HEK293 (cell line): ENCODE measurements around the gene MAP3K20.

Experiments
- BCL11B ChIP-seq: fragments of 450-650 bp; formaldehyde crosslinking; IDR thresholded peaks from 2 replicates; pipeline ENCODE4 v1.5.1; 2016; ENCODE audit warnings: low read depth, missing biosample characterization, missing genetic modification characterization
- IKZF3 ChIP-seq: fragments of 450-650 bp; IDR thresholded peaks from 2 replicates; pipeline ENCODE4 v1.5.0; 2018; ENCODE audit warnings: missing biosample characterization, mild to moderate bottlenecking, missing genetic modification characterization, moderate library complexity
- KLF10 ChIP-seq: fragments of 450-650 bp; IDR thresholded peaks from 2 replicates; pipeline ENCODE4 v1.5.1; 2018; ENCODE audit warnings: missing biosample characterization, mild to moderate bottlenecking, missing genetic modification characterization
- KLF8 ChIP-seq: fragments of 450-650 bp; formaldehyde crosslinking; IDR thresholded peaks from 2 replicates; pipeline ENCODE4 v1.5.1; 2016; ENCODE audit warnings: missing biosample characterization, missing genetic modification characterization
- MYNN ChIP-seq: fragments of 450-650 bp; formaldehyde crosslinking; IDR thresholded peaks from 2 replicates; pipeline ENCODE4 v1.5.1; 2016; ENCODE audit warnings: missing biosample characterization, missing genetic modification characterization, borderline replicate concordance
- REPIN1 ChIP-seq: fragments of 450-650 bp; formaldehyde crosslinking; IDR thresholded peaks from 2 replicates; pipeline ENCODE4 v1.5.1; 2017; ENCODE audit warnings: missing biosample characterization, missing genetic modification characterization, low read depth
- SCRT2 ChIP-seq: fragments of 450-650 bp; formaldehyde crosslinking; IDR thresholded peaks from 2 replicates; pipeline ENCODE4 v1.5.1; 2016; ENCODE audit warnings: missing biosample characterization, missing genetic modification characterization
- SP7 ChIP-seq: fragments of 450-650 bp; formaldehyde crosslinking; IDR thresholded peaks from 2 replicates; pipeline ENCODE4 v1.5.1; 2016; ENCODE audit warnings: missing biosample characterization, missing genetic modification characterization
- ZBTB21 ChIP-seq: fragments of 450-650 bp; formaldehyde crosslinking; IDR thresholded peaks from 2 replicates; pipeline ENCODE4 v1.5.1; 2017; ENCODE audit warnings: missing biosample characterization, missing genetic modification characterization
- ZNF121 ChIP-seq: fragments of 450-650 bp; formaldehyde crosslinking; IDR thresholded peaks from 2 replicates; pipeline ENCODE4 v1.5.1; 2016; ENCODE audit warnings: missing biosample characterization, missing genetic modification characterization
- ZNF132 ChIP-seq: fragments of 450-650 bp; formaldehyde crosslinking; IDR thresholded peaks from 2 replicates; pipeline ENCODE4 v1.5.1; 2017; ENCODE audit warnings: missing biosample characterization, missing genetic modification characterization, borderline replicate concordance
- ZNF138 ChIP-seq: fragments of 450-650 bp; formaldehyde crosslinking; IDR thresholded peaks from 2 replicates; pipeline ENCODE4 v1.5.1; 2016; ENCODE audit warnings: missing biosample characterization, missing genetic modification characterization, borderline replicate concordance
- ZNF2 ChIP-seq: fragments of 450-650 bp; formaldehyde crosslinking; IDR thresholded peaks from 2 replicates; pipeline ENCODE4 v1.5.1; 2016; ENCODE audit warnings: missing biosample characterization, missing genetic modification characterization
- ZNF202 ChIP-seq: fragments of 450-650 bp; formaldehyde crosslinking; IDR thresholded peaks from 2 replicates; pipeline ENCODE4 v1.5.1; 2016; ENCODE audit warnings: missing biosample characterization, missing genetic modification characterization, borderline replicate concordance
- ZNF239 ChIP-seq: fragments of 450-650 bp; formaldehyde crosslinking; IDR thresholded peaks from 2 replicates; pipeline ENCODE4 v1.5.1; 2016; ENCODE audit warnings: missing biosample characterization, missing genetic modification characterization
- ZNF274 ChIP-seq, 2 experiments: fragments of 200-500 bp in 1 of 2; fragments of 450-650 bp in 1 of 2; sonication (Bioruptor generic) in 1 of 2; formaldehyde crosslinking in 1 of 2; IDR thresholded peaks; 2 replicates each; pipeline versions ENCODE4 v1.5.1 to v1.6.1; 2014 to 2016; ENCODE audit warnings: borderline replicate concordance in 1 of 2, inconsistent platforms in 1 of 2, low read length in 1 of 2, missing biosample characterization in 1 of 2, missing genetic modification characterization in 1 of 2
- ZNF324 ChIP-seq: fragments of 450-650 bp; formaldehyde crosslinking; IDR thresholded peaks from 2 replicates; pipeline ENCODE4 v1.5.1; 2016; ENCODE audit warnings: missing biosample characterization, missing genetic modification characterization
- ZNF341 ChIP-seq: fragments of 450-650 bp; formaldehyde crosslinking; IDR thresholded peaks from 2 replicates; pipeline ENCODE4; 2016; ENCODE audit warnings: low read depth, missing biosample characterization, missing genetic modification characterization
- ZNF350 ChIP-seq: fragments of 450-650 bp; formaldehyde crosslinking; IDR thresholded peaks from 2 replicates; pipeline ENCODE4 v1.5.0; 2017; ENCODE audit warnings: missing biosample characterization, mild to moderate bottlenecking, missing genetic modification characterization
- ZNF544 ChIP-seq: fragments of 450-650 bp; formaldehyde crosslinking; IDR thresholded peaks from 2 replicates; pipeline ENCODE4 v1.5.0; 2017; ENCODE audit warnings: missing biosample characterization, missing genetic modification characterization
- ZNF560 ChIP-seq: fragments of 450-650 bp; formaldehyde crosslinking; IDR thresholded peaks from 2 replicates; pipeline ENCODE4 v1.5.1; 2017; ENCODE audit warnings: missing biosample characterization, missing genetic modification characterization, borderline replicate concordance
- ZNF571 ChIP-seq: fragments of 450-650 bp; formaldehyde crosslinking; IDR thresholded peaks from 2 replicates; pipeline ENCODE4 v1.5.0; 2017; ENCODE audit warnings: missing biosample characterization, missing genetic modification characterization
- ZNF585B ChIP-seq: fragments of 450-650 bp; formaldehyde crosslinking; IDR thresholded peaks from 2 replicates; pipeline ENCODE4 v1.5.1; 2016; ENCODE audit warnings: missing biosample characterization, missing genetic modification characterization
- ZNF596 ChIP-seq: fragments of 450-650 bp; IDR thresholded peaks from 2 replicates; pipeline ENCODE4 v1.5.0; 2018; ENCODE audit warnings: missing biosample characterization, mild to moderate bottlenecking, missing genetic modification characterization, moderate library complexity
- ZNF664 ChIP-seq: fragments of 450-650 bp; formaldehyde crosslinking; IDR thresholded peaks from 2 replicates; pipeline ENCODE4 v1.5.1; 2016; ENCODE audit warnings: missing biosample characterization, missing genetic modification characterization
- ZNF670 ChIP-seq: fragments of 450-650 bp; formaldehyde crosslinking; IDR thresholded peaks from 2 replicates; pipeline ENCODE4 v1.5.1; 2016; ENCODE audit warnings: missing biosample characterization, missing genetic modification characterization, low read depth
- ZNF677 ChIP-seq: fragments of 450-650 bp; IDR thresholded peaks from 2 replicates; pipeline ENCODE4 v1.5.0; 2018; ENCODE audit warnings: missing biosample characterization, mild to moderate bottlenecking, missing genetic modification characterization, moderate library complexity
- TF ChIP-seq, protein P1 (sequence below): fragments of 450-650 bp; formaldehyde crosslinking; IDR thresholded peaks from 2 replicates; pipeline ENCODE4 v1.5.1; 2016; ENCODE audit warnings: missing biosample characterization, missing genetic modification characterization
- TF ChIP-seq, protein P2 (sequence below): fragments of 450-650 bp; formaldehyde crosslinking; IDR thresholded peaks from 2 replicates; pipeline ENCODE4 v1.5.1; 2017; ENCODE audit warnings: missing biosample characterization, missing genetic modification characterization
- TF ChIP-seq, protein P3 (sequence below): fragments of 450-650 bp; formaldehyde crosslinking; IDR thresholded peaks from 2 replicates; pipeline ENCODE4 v1.5.1; 2016; ENCODE audit warnings: missing biosample characterization, missing genetic modification characterization
- TF ChIP-seq, protein P4 (sequence below): fragments of 450-650 bp; formaldehyde crosslinking; IDR thresholded peaks from 2 replicates; pipeline ENCODE4 v1.5.1; 2016; ENCODE audit warnings: missing biosample characterization, missing genetic modification characterization
- TF ChIP-seq, protein P5 (sequence below): IDR thresholded peaks from 2 replicates; pipeline ENCODE4 v1.6.1; 2011; ENCODE audit warnings: mild to moderate bottlenecking, low read depth, low read length, borderline replicate concordance
- TF ChIP-seq, protein P6 (sequence below): fragments of 450-650 bp; formaldehyde crosslinking; IDR thresholded peaks from 2 replicates; pipeline ENCODE4 v1.5.1; 2017; ENCODE audit warnings: missing biosample characterization, mild to moderate bottlenecking, missing genetic modification characterization, moderate library complexity

The MAP3K20 gene

DNA sequence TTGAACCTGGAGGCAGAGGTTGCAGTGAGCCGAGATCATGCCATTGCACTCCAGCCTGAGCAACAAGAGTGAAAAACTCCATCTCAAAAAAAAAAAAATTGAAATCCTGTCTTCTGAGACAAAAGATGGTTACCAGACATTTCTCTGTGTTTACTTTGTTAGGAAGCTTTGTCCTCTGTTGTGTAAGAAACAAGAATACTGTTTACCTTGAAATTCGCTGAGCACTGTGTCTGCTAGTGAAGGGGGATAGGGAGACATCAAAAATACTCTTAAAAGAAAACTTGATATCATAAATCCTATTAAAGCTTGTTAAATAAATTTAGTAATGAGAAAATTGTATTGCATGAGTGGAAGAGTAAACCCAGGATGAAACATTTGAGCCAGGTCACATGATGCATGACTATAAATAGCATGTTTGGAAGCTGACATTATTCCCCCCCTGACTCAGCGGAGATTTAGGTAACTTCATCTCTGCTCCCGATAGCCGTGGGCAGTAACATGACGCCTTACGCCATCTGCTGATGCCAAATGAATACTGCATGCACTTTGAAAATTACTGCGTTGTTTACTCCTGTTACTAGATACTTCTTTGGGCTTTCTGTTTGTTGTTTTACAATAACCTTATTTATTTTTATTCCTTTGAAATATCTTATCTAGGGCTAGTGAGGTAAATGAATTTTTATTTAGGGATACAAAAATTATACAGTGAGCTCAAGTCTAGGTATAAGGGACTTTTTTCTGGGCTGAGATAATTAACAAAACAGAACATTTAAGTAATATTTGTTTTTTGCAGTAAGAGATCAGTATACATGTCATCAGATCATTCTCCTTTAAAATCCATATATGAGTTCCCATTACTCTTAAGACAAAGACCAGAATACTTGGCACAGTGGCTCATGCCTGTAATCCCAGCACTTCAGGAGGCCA, 134.9 kb downstream of the MAP3K20 start (continued):
- TF ChIP-seq ZNF239 (tag by site-specific recombination) (no peak), ZNF202 (tag by site-specific recombination) (no peak), ZNF350 (tag by site-specific recombination) (no peak), SP7 (peak; percentile 66), ZNF121 (tag by site-specific recombination) (no peak), ZBTB21 (no peak), ZNF274 (IDR thresholded peaks at IDR 0.05; ENCODE audit: low read length) (no peak), ZNF274 (tag by site-specific recombination; IDR thresholded peaks at IDR 0.05; ENCODE audit: borderline replicate concordance) (no peak), ZNF138 (tag by site-specific recombination) (no peak), REPIN1 (tag by site-specific recombination) (no peak), ZNF544 (no peak), ZNF2 (tag by site-specific recombination) (no peak; the same call in 1 of the 2 replicates), IKZF3 (tag by site-specific recombination) (no peak), MYNN (tag by site-specific recombination) (no peak), BCL11B (no peak), ZNF341 (tag by site-specific recombination) (no peak), KLF8 (tag by site-specific recombination) (no peak), ZNF132 (tag by site-specific recombination) (no peak), ZNF664 (tag by site-specific recombination) (no peak), ZNF571 (no peak), ZNF324 (tag by site-specific recombination) (no peak), ZNF670 (tag by site-specific recombination) (no peak), ZNF596 (no peak), ZNF560 (no peak), KLF10 (tag by site-specific recombination) (peak; percentile 43), SCRT2 (tag by site-specific recombination) (no peak), ZNF677 (tag by site-specific recombination) (no peak), ZNF585B (no peak)
- TF ChIP-seq, protein P1, sequence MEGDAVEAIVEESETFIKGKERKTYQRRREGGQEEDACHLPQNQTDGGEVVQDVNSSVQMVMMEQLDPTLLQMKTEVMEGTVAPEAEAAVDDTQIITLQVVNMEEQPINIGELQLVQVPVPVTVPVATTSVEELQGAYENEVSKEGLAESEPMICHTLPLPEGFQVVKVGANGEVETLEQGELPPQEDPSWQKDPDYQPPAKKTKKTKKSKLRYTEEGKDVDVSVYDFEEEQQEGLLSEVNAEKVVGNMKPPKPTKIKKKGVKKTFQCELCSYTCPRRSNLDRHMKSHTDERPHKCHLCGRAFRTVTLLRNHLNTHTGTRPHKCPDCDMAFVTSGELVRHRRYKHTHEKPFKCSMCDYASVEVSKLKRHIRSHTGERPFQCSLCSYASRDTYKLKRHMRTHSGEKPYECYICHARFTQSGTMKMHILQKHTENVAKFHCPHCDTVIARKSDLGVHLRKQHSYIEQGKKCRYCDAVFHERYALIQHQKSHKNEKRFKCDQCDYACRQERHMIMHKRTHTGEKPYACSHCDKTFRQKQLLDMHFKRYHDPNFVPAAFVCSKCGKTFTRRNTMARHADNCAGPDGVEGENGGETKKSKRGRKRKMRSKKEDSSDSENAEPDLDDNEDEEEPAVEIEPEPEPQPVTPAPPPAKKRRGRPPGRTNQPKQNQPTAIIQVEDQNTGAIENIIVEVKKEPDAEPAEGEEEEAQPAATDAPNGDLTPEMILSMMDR (tag by site-specific recombination) = peak; percentile 68
- TF ChIP-seq, protein P2, sequence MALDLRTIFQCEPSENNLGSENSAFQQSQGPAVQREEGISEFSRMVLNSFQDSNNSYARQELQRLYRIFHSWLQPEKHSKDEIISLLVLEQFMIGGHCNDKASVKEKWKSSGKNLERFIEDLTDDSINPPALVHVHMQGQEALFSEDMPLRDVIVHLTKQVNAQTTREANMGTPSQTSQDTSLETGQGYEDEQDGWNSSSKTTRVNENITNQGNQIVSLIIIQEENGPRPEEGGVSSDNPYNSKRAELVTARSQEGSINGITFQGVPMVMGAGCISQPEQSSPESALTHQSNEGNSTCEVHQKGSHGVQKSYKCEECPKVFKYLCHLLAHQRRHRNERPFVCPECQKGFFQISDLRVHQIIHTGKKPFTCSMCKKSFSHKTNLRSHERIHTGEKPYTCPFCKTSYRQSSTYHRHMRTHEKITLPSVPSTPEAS (tag by site-specific recombination) = no peak
- TF ChIP-seq, protein P3, sequence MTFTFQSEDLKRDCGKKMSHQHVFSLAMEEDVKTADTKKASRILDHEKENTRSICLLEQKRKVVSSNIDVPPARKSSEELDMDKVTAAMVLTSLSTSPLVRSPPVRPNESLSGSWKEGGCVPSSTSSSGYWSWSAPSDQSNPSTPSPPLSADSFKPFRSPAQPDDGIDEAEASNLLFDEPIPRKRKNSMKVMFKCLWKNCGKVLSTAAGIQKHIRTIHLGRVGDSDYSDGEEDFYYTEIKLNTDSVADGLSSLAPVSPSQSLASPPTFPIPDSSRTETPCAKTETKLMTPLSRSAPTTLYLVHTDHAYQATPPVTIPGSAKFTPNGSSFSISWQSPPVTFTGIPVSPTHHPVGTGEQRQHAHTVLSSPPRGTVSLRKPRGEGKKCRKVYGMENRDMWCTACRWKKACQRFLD (tag by site-specific recombination) = no peak
- TF ChIP-seq, protein P4, sequence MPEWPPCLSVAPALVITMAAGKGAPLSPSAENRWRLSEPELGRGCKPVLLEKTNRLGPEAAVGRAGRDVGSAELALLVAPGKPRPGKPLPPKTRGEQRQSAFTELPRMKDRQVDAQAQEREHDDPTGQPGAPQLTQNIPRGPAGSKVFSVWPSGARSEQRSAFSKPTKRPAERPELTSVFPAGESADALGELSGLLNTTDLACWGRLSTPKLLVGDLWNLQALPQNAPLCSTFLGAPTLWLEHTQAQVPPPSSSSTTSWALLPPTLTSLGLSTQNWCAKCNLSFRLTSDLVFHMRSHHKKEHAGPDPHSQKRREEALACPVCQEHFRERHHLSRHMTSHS (tag by site-specific recombination) = no peak
- TF ChIP-seq, protein P5, sequence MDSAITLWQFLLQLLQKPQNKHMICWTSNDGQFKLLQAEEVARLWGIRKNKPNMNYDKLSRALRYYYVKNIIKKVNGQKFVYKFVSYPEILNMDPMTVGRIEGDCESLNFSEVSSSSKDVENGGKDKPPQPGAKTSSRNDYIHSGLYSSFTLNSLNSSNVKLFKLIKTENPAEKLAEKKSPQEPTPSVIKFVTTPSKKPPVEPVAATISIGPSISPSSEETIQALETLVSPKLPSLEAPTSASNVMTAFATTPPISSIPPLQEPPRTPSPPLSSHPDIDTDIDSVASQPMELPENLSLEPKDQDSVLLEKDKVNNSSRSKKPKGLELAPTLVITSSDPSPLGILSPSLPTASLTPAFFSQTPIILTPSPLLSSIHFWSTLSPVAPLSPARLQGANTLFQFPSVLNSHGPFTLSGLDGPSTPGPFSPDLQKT = no peak
- TF ChIP-seq, protein P6, sequence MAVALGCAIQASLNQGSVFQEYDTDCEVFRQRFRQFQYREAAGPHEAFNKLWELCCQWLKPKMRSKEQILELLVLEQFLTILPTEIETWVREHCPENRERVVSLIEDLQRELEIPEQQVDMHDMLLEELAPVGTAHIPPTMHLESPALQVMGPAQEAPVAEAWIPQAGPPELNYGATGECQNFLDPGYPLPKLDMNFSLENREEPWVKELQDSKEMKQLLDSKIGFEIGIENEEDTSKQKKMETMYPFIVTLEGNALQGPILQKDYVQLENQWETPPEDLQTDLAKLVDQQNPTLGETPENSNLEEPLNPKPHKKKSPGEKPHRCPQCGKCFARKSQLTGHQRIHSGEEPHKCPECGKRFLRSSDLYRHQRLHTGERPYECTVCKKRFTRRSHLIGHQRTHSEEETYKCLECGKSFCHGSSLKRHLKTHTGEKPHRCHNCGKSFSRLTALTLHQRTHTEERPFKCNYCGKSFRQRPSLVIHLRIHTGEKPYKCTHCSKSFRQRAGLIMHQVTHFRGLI (tag by site-specific recombination) = no peak; the same call in 1 of the 2 replicates
